Nephron progenitor cell (in vitro differentiated cells): ENCODE data around the gene FRAT1.

Source experiments
- DNase-seq: peaks from one replicate; pipeline ENCODE4 v3.0.0; 2021
- H3K27ac Mint-ChIP-seq: 2 replicates; pipeline ENCODE4 v1.8.0; 2021; ENCODE audit warnings: mild to moderate bottlenecking, moderate library complexity, mixed read lengths
- H3K27me3 Mint-ChIP-seq: 2 replicates; pipeline ENCODE4 v1.8.0; 2021; ENCODE audit warnings: mild to moderate bottlenecking, low read depth, mixed read lengths; ENCODE audit not compliant: poor library complexity
- H3K36me3 Mint-ChIP-seq: 2 replicates; pipeline ENCODE4 v1.8.0; 2021; ENCODE audit warnings: low read depth, mixed read lengths
- H3K4me1 Mint-ChIP-seq: 2 replicates; pipeline ENCODE4 v1.8.0; 2021; ENCODE audit warnings: mixed read lengths
- H3K4me3 Mint-ChIP-seq: 2 replicates; pipeline ENCODE4 v1.8.0; 2021; ENCODE audit warnings: mild to moderate bottlenecking, moderate library complexity, mixed read lengths
- H3K9me3 Mint-ChIP-seq: 2 replicates; pipeline ENCODE4 v1.8.0; 2021; ENCODE audit warnings: mild to moderate bottlenecking, moderate library complexity, mixed read lengths
- TF ChIP-seq, protein P1 (sequence below): fragments of 200-600 bp; sonication (generic); IDR thresholded peaks from 2 replicates; pipeline ENCODE4 v1.5.0; 2021; ENCODE audit warnings: antibody characterized with exemption

Gene FRAT1

DNA sequence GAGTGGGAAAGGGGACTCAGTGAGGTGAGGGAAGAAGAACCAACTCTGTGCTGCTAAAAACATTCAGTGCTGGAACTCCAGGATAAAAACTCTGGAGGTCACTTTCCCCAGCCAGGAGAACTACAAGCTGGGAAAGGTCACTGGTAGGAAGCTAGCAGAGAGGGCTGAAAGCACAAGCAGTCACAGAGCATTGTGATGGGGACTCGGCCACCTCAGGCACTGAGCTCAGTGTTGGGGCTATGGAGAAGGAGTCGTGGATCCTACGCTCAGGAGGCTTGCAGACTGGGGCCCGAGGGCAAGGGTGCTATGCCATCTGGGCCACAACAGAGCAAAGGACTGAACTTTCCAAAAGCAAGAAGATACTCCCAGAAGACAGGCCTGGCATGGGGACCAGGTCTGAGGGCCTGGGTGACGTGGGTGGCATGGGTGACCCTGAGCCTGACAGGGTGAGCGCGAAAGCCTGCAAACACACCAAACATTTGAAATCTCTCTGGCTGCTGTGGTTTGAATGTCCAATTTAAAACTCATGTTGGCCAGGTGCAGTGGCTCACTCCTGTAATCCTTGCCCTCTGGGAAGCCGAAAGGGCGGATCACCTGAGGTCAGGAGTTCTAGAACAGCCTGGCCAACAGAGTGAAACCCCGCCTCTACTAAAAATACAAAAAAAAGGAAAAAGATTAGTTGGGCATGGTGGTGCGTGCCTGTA, 16.8 kb upstream of the FRAT1 start:
- Mint-ChIP-seq H3K9me3 (no peaks in the 10 kb centered on the region), H3K27ac (no peak overlapping the region)
- no peak for DNase-seq

DNA sequence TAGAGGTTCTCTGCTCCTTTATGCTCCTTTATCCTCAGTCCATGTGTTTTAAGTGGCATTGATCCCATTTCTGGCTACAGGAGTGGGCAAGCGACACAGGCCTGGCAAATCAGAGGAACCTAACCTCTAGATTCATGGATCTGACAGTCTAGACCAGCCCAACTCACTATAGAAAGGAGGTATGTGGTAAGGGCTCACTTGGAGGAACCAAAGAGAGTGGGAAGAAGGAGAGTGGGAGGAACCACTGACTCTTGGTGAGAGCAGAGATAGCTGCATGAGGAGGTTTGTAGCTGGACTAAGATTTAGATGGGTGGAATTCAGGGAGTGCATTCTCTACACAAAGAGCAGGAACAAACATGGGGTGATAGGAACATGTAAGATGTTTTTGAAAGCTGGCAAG, 11.6 kb upstream of the FRAT1 start:
- no peak for DNase-seq
- TF ChIP-seq, protein P1, sequence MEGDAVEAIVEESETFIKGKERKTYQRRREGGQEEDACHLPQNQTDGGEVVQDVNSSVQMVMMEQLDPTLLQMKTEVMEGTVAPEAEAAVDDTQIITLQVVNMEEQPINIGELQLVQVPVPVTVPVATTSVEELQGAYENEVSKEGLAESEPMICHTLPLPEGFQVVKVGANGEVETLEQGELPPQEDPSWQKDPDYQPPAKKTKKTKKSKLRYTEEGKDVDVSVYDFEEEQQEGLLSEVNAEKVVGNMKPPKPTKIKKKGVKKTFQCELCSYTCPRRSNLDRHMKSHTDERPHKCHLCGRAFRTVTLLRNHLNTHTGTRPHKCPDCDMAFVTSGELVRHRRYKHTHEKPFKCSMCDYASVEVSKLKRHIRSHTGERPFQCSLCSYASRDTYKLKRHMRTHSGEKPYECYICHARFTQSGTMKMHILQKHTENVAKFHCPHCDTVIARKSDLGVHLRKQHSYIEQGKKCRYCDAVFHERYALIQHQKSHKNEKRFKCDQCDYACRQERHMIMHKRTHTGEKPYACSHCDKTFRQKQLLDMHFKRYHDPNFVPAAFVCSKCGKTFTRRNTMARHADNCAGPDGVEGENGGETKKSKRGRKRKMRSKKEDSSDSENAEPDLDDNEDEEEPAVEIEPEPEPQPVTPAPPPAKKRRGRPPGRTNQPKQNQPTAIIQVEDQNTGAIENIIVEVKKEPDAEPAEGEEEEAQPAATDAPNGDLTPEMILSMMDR, result no peak
- H3K4me1 Mint-ChIP-seq, result peaks cover 19% of the 10 kb centered on the region
- no peaks in the 10 kb centered on the region for H3K36me3 Mint-ChIP-seq
- H3K4me3 Mint-ChIP-seq, result no peak overlapping the region
- H3K9me3 Mint-ChIP-seq, result no peaks in the 10 kb centered on the region
- peak overlapping the region; percentile 20 for H3K27ac Mint-ChIP-seq
- H3K27me3 Mint-ChIP-seq, result peaks cover 13% of the 10 kb centered on the region

More for the DNA sequence above, 16.8 kb upstream of the FRAT1 start:
- no peaks in the 10 kb centered on the region for H3K36me3 Mint-ChIP-seq
- peaks cover 14% of the 10 kb centered on the region for H3K27me3 Mint-ChIP-seq
- TF ChIP-seq, protein P1, result no peak
- H3K4me3 Mint-ChIP-seq, result no peak overlapping the region
- peaks cover 9% of the 10 kb centered on the region for H3K4me1 Mint-ChIP-seq

DNA sequence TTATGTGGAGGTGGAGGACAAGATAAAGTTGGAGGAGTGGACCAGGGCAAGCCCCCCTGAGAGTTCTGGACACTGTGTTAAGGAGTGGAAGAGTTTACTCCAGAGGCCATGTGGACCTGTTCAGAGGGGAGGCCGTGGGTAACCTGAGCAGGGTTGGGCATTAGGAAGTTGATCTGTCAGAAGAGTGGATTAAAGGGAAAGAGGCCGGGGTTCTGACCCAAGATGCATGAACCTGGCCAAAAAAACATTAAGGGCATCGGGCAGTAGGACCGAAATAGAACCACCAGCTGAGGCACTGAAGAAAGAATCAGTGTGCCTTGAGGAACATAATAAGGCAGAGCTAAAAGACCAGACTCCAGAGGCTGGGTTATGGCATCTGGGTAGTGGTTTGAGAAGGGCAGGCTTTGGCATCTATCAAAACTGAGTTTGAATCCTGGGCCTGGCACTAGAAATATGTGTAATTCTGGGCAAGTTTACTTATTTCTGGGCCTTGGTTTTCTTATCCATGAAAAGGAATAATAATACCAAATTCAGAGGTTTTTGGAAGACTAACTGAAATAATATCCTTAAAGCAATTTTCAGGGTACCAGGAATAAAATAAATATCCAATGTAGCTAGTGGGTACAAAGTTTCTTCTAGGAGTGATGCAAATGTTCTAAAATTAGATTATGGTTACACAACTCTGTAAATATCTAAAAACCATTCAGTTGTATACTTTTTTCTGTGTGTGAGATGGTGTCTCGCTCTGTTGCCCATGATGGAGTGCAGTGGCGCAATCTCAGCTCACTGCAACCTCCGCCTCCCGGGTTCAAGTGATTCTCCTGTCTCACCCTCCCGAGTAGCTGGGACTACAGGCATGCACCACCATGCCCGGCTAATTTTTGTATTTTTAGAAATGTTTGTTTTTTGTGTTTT, 10.9 kb upstream of the FRAT1 start:
- TF ChIP-seq, protein P1, result no peak
- Mint-ChIP-seq H3K9me3 (no peaks in the 10 kb centered on the region), H3K4me3 (no peak overlapping the region), H3K27ac (no peak overlapping the region), H3K4me1 (peaks cover 19% of the 10 kb centered on the region), H3K27me3 (peaks cover 19% of the 10 kb centered on the region), H3K36me3 (no peaks in the 10 kb centered on the region)
- no peak for DNase-seq

DNA sequence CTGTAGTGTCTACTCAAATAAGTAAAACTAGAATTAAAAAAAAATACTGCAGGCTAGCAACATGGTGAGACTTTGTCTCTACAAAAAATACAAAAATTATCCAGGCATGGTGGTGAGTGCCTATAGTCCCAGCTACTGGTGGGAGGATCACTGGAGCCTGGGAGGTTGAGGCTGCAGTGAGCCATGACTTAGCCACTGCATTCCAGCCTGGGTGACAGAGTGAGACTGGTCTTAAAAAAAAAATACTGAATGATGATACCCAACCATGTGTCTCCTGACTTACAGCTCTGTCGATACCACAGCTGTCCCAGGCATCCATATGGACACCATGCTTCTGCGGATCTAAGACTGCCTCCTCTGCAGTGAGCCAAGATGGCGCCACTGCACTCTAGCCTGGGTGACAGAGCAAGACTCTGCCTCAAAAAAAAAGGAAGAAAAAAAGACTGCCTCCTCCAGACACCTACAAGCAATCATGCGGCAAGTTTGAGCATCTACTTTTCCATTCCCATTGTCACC, 7.9 kb upstream of the FRAT1 start:
- H3K4me3 Mint-ChIP-seq, result no peak overlapping the region
- TF ChIP-seq, protein P1, result no peak
- no peaks in the 10 kb centered on the region for H3K9me3 Mint-ChIP-seq
- DNase-seq, result no peak
- peaks cover 49% of the 10 kb centered on the region for H3K27me3 Mint-ChIP-seq
- no peaks in the 10 kb centered on the region for H3K36me3 Mint-ChIP-seq
- no peak overlapping the region for H3K27ac Mint-ChIP-seq
- peaks cover 19% of the 10 kb centered on the region for H3K4me1 Mint-ChIP-seq

DNA sequence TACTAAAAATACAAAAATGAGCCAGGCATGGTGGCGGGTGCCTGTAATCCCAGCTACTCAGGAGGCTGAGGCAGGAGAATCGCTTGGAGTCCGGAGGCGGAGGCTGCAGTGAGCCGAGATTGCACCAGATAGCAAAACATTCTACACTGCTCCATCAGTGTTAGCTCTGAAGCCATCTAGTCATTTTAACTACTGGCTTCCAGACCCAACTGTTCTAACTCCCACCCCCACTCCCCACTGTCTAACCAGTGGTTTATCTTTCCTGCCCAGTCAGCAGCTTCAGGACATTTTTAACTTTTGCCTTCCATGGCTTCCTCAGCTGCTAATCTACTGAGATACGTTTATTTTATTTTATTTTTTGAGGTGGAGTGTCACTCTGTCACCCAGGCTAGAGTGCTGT, 6.2 kb upstream of the FRAT1 start:
- no peaks in the 10 kb centered on the region for H3K36me3 Mint-ChIP-seq
- no peak overlapping the region for H3K27ac Mint-ChIP-seq
- no peak for DNase-seq
- peaks cover 54% of the 10 kb centered on the region for H3K27me3 Mint-ChIP-seq
- no peaks in the 10 kb centered on the region for H3K9me3 Mint-ChIP-seq
- peaks cover 12% of the 10 kb centered on the region for H3K4me1 Mint-ChIP-seq
- TF ChIP-seq, protein P1, result no peak
- no peak overlapping the region for H3K4me3 Mint-ChIP-seq
